TTC549 (cell line): ENCODE results near the gene ZNF608.

Source experiments
- FAIRE-seq: peaks from 2 replicates; lab custom pipeline; 2012; peaks lifted over from hg19 to GRCh38; lab: Jason Lieb, UNC

The ZNF608 gene

GRCh38 chr5:124738681-124739633, 7.5 kb downstream of the ZNF608 start:
- FAIRE-seq: peak; percentile 94

- FAIRE-seq: no peak
Measured at GRCh38 chr5:124737651-124738050, 8.8 kb downstream of the ZNF608 start.

- no peak for FAIRE-seq
Measured at GRCh38 chr5:124736805-124737188, 9.6 kb downstream of the ZNF608 start.

GRCh38 chr5:124736082-124736804, 10.2 kb downstream of the ZNF608 start:
- peak; percentile 83 for FAIRE-seq

- FAIRE-seq: no peak
Measured at GRCh38 chr5:124735169-124735858, 11.1 kb downstream of the ZNF608 start.

- peak; percentile 5 for FAIRE-seq
Measured at GRCh38 chr5:124734574-124735168, 11.8 kb downstream of the ZNF608 start.

- FAIRE-seq: no peak
Measured at GRCh38 chr5:124733329-124733650, 13.1 kb downstream of the ZNF608 start.

GRCh38 chr5:124732428-124733328, 13.8 kb downstream of the ZNF608 start:
- no peak for FAIRE-seq

GRCh38 chr5:124730381-124730780, 16.1 kb downstream of the ZNF608 start:
- FAIRE-seq: no peak

- FAIRE-seq: peak; percentile 32
Measured at GRCh38 chr5:124729720-124730359, 16.6 kb downstream of the ZNF608 start.

GRCh38 chr5:124728968-124729332, 17.5 kb downstream of the ZNF608 start:
- FAIRE-seq: no peak

- FAIRE-seq: no peak
Measured at GRCh38 chr5:124728331-124728967, 18.0 kb downstream of the ZNF608 start.

GRCh38 chr5:124726631-124727362, 19.6 kb downstream of the ZNF608 start:
- FAIRE-seq: no peak

- FAIRE-seq: no peak
Measured at GRCh38 chr5:124725622-124726258, 20.7 kb downstream of the ZNF608 start.

- no peak for FAIRE-seq
Measured at GRCh38 chr5:124725040-124725434, 21.4 kb downstream of the ZNF608 start.

GRCh38 chr5:124724357-124725039, 21.9 kb downstream of the ZNF608 start:
- FAIRE-seq: no peak

GRCh38 chr5:124721229-124721735, 25.2 kb downstream of the ZNF608 start:
- FAIRE-seq: no peak

GRCh38 chr5:124720593-124720992, 25.8 kb downstream of the ZNF608 start:
- no peak for FAIRE-seq
